Smooth muscle cell (in vitro differentiated cells): ENCODE data around the gene TNFRSF25. TPM values are rescaled to one million over a fixed set of nuclear protein-coding genes. Genes with fewer than 3 reads are reported as not detected.
A peak's percentile ranks its signal among the peaks of the same experiment; 100 is the strongest.

ENCODE experiments used
- DNase-seq: peaks from one replicate; lab custom pipeline; 2025; ENCODE audit not compliant: unreplicated experiment; lab: John Stamatoyannopoulos, UW
- H2AFZ ChIP-seq: fragments of 200-600 bp; sonication (generic); 2 replicates; pipeline ENCODE4 v1.6.0; 2016; ENCODE audit warnings: antibody characterized with exemption, low read depth, mild to moderate bottlenecking
- H3F3A ChIP-seq: fragments of 200-600 bp; sonication (generic); 2 replicates; pipeline ENCODE4 v1.6.0; 2017; ENCODE audit warnings: antibody characterized with exemption, low read depth
- H3K27ac ChIP-seq: fragments of 200-600 bp; sonication (generic); 2 replicates; pipeline ENCODE4 v1.5.1; 2016; ENCODE audit warnings: low read depth, mild to moderate bottlenecking
- H3K27me3 ChIP-seq: fragments of 200-600 bp; sonication (generic); 2 replicates; pipeline ENCODE4 v1.6.1; 2016; ENCODE audit warnings: low read depth, mild to moderate bottlenecking
- H3K36me3 ChIP-seq: fragments of 200-600 bp; sonication (generic); 2 replicates; pipeline ENCODE4 v1.5.1; 2016; ENCODE audit warnings: low read depth
- H3K4me1 ChIP-seq: fragments of 200-600 bp; sonication (generic); 2 replicates; pipeline ENCODE4 v1.5.1; 2016; ENCODE audit warnings: low read depth
- H3K4me2 ChIP-seq: fragments of 200-600 bp; sonication (generic); 2 replicates; pipeline ENCODE4 v1.6.0; 2016; ENCODE audit warnings: mild to moderate bottlenecking
- H3K4me3 ChIP-seq: fragments of 200-600 bp; sonication (generic); 2 replicates; pipeline ENCODE4 v1.5.1; 2016; ENCODE audit warnings: mild to moderate bottlenecking
- H3K79me2 ChIP-seq: fragments of 200-600 bp; sonication (generic); 2 replicates; pipeline ENCODE4 v1.6.0; 2016; ENCODE audit warnings: low read depth, mild to moderate bottlenecking
- H3K9ac ChIP-seq: fragments of 200-600 bp; sonication (generic); 2 replicates; pipeline ENCODE4 v1.6.0; 2016; ENCODE audit warnings: low read depth
- H3K9me3 ChIP-seq: fragments of 200-600 bp; sonication (generic); replicated peaks from 2 replicates; pipeline ENCODE4 v1.5.1; 2016; ENCODE audit warnings: low read depth
- H4K20me1 ChIP-seq: fragments of 200-600 bp; sonication (generic); 2 replicates; pipeline ENCODE4 v1.6.0; 2016; ENCODE audit warnings: low read depth
- WGBS: methylation state at CpG from one replicate; pipeline ENCODE4 v1.1.7; 2016; ENCODE audit warnings: low lambda C conversion rate; 5-methylcytosine and 5-hydroxymethylcytosine counted together
- polyA plus RNA-seq: library from polyadenylated mRNA; unstranded; fragments of >200 nt; fragmentation: Nextera tagmentation; extraction: Ambion mirVana; gene quantifications from 2 replicates; pipeline ENCODE4 v1.2.1, GENCODE V29; 2016
- total RNA-seq: library from RNA; depleted of rRNA; stranded (reverse); fragments of >200 nt; gene quantifications from 2 replicates; pipeline ENCODE4 v1.2.3, GENCODE V29; 2014
- TF ChIP-seq, protein P1 (sequence below): fragments of 200-600 bp; sonication (generic); IDR thresholded peaks from 2 replicates; pipeline ENCODE4 v1.5.1; 2017; ENCODE audit warnings: borderline replicate concordance, mild to moderate bottlenecking, antibody characterized with exemption; ENCODE audit not compliant: insufficient read depth, poor library complexity, severe bottlenecking

Gene TNFRSF25
- total and polyA plus RNA-seq, 2 experiments from 2014 or later = 10.1 to 19.8 TPM

DNA sequence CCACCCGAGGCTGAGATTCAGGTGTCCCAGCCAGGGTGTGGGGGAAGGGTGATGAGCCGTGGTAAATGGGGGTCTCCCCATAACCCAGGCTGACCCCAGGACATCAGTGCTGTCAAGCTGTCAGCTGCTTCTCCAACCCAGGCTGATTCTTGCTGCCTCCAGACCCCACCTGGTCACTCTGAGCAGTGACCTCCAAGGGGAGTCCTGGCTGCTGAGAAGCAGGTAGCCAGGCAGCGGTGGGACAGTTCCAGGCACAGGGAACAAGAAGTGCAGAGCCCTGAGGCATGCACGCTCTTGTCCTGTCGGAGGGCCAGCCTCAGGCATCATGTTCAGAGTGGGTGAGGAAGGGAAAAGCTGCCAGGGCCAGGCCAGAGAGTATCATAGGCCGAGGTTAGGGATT, 40.3 kb downstream of the TNFRSF25 start:
- Histone ChIP-seq H3K4me3 (no peak overlapping the region), H3K36me3 (no peaks in the 10 kb centered on the region), H4K20me1 (no peaks in the 10 kb centered on the region), H3K4me2 (no peak overlapping the region), H3K27ac (no peak overlapping the region), H3K9ac (no peak overlapping the region), H3K9me3 (no peaks in the 10 kb centered on the region), H2AFZ (no peak overlapping the region), H3K79me2 (no peaks in the 10 kb centered on the region), H3F3A (no peaks in the 10 kb centered on the region), H3K27me3 (peaks cover 73% of the 10 kb centered on the region), H3K4me1 (peaks cover 7% of the 10 kb centered on the region)
- TF ChIP-seq, protein P1, sequence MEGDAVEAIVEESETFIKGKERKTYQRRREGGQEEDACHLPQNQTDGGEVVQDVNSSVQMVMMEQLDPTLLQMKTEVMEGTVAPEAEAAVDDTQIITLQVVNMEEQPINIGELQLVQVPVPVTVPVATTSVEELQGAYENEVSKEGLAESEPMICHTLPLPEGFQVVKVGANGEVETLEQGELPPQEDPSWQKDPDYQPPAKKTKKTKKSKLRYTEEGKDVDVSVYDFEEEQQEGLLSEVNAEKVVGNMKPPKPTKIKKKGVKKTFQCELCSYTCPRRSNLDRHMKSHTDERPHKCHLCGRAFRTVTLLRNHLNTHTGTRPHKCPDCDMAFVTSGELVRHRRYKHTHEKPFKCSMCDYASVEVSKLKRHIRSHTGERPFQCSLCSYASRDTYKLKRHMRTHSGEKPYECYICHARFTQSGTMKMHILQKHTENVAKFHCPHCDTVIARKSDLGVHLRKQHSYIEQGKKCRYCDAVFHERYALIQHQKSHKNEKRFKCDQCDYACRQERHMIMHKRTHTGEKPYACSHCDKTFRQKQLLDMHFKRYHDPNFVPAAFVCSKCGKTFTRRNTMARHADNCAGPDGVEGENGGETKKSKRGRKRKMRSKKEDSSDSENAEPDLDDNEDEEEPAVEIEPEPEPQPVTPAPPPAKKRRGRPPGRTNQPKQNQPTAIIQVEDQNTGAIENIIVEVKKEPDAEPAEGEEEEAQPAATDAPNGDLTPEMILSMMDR = no peak
- DNase-seq = no peak
- 87% methylated on average over 6 of the region's 6 CpGs for WGBS

DNA sequence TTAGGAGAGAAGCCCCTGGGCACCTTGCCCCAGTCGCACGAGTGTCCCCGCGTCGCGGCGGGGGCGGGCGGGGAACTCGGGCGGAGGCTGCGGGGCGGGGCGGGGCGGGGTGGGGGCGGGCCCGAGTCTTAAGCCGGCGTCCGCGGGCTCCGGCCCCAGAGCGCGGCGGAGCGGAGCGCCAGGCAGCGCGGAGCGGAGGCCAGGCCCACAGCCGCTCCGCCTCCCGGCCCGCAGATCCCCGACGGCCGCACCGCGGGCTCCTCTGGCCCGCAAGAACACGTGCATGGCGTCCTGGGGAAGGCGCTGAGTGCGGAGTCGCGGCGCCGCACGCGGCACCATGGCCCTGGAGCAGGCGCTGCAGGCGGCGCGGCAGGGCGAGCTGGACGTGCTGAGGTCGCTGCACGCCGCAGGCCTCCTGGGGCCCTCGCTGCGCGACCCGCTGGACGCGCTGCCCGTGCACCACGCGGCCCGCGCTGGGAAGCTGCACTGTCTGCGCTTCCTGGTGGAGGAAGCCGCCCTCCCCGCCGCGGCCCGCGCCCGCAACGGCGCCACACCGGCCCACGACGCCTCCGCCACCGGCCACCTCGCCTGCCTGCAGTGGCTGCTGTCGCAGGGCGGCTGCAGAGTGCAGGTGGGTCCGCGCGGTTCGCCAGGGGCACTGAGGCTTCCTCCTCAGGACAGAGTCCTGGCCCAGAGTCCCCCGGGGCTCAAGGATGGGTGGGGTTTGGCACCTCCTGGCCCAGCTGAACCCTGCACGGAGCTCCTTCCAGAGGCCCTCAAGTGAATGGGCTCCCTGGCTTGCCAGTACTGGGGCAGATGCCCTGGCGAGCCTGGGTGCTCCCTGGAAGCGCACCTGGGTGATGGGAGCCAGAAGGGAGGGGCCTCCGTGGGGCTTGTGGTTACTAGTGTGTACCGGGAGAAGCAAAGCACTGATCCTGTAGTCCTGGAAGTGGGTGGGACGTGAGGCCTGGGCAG, 41.1 kb downstream of the TNFRSF25 start, which contains the start of gene ESPN:
ESPN (plus strand) TSS at position 158 of the 975 bp plus-strand sequence; CDS start at position 338, 180 bp downstream.
- Histone ChIP-seq H3K27ac (no peak within 1 kb of the TSS), H2AFZ (no peak within 1 kb of the TSS), H3F3A (no peaks in the 10 kb centered on the region), H3K9ac (no peak within 1 kb of the TSS), H3K4me2 (peak within 1 kb of the TSS; percentile 44), H3K36me3 (no peaks in the 10 kb centered on the region), H4K20me1 (no peaks in the 10 kb centered on the region), H3K4me3 (no peak within 1 kb of the TSS), H3K27me3 (peaks cover 76% of the 10 kb centered on the region), H3K4me1 (peaks cover 8% of the 10 kb centered on the region), H3K79me2 (no peaks in the 10 kb centered on the region), H3K9me3 (no peaks in the 10 kb centered on the region)
- WGBS = 12% methylated on average over 77 of the region's 99 CpGs
- DNase-seq = no peak
- TF ChIP-seq, protein P1 = no peak

DNA sequence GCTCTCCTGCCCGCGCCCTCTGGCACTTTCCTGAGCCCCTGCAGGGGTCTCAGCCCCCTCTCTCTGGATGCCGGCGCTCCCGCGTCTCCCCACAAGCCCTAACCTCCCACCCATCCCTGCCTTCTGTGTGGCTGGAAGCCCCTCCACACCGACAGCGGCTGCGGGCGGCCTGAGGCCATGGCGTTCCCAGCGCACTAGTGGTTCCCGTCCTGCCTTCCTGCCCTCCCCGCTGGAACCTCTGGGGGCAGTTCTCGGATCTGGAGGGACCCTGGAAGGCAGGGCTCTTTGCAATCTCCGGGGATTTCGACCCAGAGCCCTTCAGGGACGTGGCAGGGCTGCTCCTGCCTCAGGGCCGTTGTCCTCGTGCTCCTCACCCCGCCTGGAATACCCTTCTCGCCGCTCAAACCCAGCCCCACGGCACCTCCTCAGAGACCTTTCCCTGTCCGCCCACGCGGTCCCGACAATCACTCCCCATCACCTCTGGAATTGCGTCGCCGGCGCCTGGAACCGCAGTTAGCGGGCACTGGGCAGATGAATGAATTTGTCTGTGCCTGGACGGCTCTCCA, 41.9 kb downstream of the TNFRSF25 start:
- 12% methylated on average over 32 of the region's 35 CpGs for WGBS
- no peak for DNase-seq
- Histone ChIP-seq H4K20me1 (no peaks in the 10 kb centered on the region), H3K79me2 (no peaks in the 10 kb centered on the region), H3K9ac (no peak overlapping the region), H3K4me1 (peaks cover 15% of the 10 kb centered on the region), H3K36me3 (no peaks in the 10 kb centered on the region), H3F3A (no peaks in the 10 kb centered on the region), H3K27me3 (peaks cover 85% of the 10 kb centered on the region), H3K9me3 (no peaks in the 10 kb centered on the region), H2AFZ (no peak overlapping the region), H3K27ac (no peak overlapping the region), H3K4me2 (no peak overlapping the region), H3K4me3 (no peak overlapping the region)
- TF ChIP-seq, protein P1 = no peak
